PFSK-1 (cell line): ENCODE results near the gene CFAP74.

ENCODE experiments used
- FOXP2 ChIP-seq: optimal IDR thresholded peaks from 2 replicates; pipeline ENCODE3; 2011; ENCODE audit warnings: borderline replicate concordance, control low read depth, inconsistent platforms; ENCODE audit not compliant: insufficient read depth; ENCODE audit errors: extremely low read length, extremely low read depth
- POLR2AphosphoS5 ChIP-seq: IDR thresholded peaks from 2 replicates; pipeline ENCODE4 v1.6.1; 2012; ENCODE audit warnings: low read depth, mild to moderate bottlenecking, control low read depth, low read length, moderate library complexity
- REST ChIP-seq, 2 experiments: IDR thresholded peaks; 2 replicates each; pipeline versions ENCODE4 v1.6.1 to v1.8.0; 2011 to 2012; ENCODE audit warnings: low read depth in 2 of 2, low read length in 2 of 2, control low read depth in 1 of 2, inconsistent platforms in 1 of 2, mild to moderate bottlenecking in 1 of 2, moderate library complexity in 1 of 2; ENCODE audit not compliant: insufficient read depth in 1 of 2
- SIN3A ChIP-seq: IDR thresholded peaks from 2 replicates; pipeline ENCODE4 v1.6.1; 2012; ENCODE audit warnings: mild to moderate bottlenecking, low read length, moderate library complexity, borderline replicate concordance; ENCODE audit not compliant: insufficient read depth
- TAF1 ChIP-seq: IDR thresholded peaks from 2 replicates; pipeline ENCODE4 v1.6.1; 2012; ENCODE audit warnings: low read length, control low read depth, borderline replicate concordance; ENCODE audit not compliant: insufficient read depth

The CFAP74 gene

GRCh38 chr1:1926346-1926811, 77.2 kb downstream of the CFAP74 start:
- TF ChIP-seq REST (IDR thresholded peaks at IDR 0.05; ENCODE audit: insufficient read depth in 1 of 2, low read depth in 2 of 2, low read length in 2 of 2) (no peak), SIN3A (no peak), FOXP2 (no peak), TAF1 (no peak), POLR2AphosphoS5 (no peak)

GRCh38 chr1:1925437-1926345, 77.9 kb downstream of the CFAP74 start:
- TF ChIP-seq POLR2AphosphoS5 (no peak), FOXP2 (no peak), TAF1 (no peak), SIN3A (no peak), REST (IDR thresholded peaks at IDR 0.05; ENCODE audit: insufficient read depth in 1 of 2, low read depth in 2 of 2, low read length in 2 of 2) (no peak)

GRCh38 chr1:1924849-1925248, 78.7 kb downstream of the CFAP74 start:
- TF ChIP-seq REST (IDR thresholded peaks at IDR 0.05; ENCODE audit: insufficient read depth in 1 of 2, low read depth in 2 of 2, low read length in 2 of 2): no peak
- no peak for TF ChIP-seq SIN3A

- TF ChIP-seq FOXP2 (no peak), TAF1 (no peak), SIN3A (no peak)
Observed at GRCh38 chr1:1924386-1924785, 79.2 kb downstream of the CFAP74 start.

- TF ChIP-seq TAF1 (no peak), REST (IDR thresholded peaks at IDR 0.05; ENCODE audit: insufficient read depth in 1 of 2, low read depth in 2 of 2, low read length in 2 of 2) (no peak), FOXP2 (no peak), SIN3A (no peak), POLR2AphosphoS5 (no peak)
Observed at GRCh38 chr1:1922956-1923833, 80.4 kb downstream of the CFAP74 start.
